Endothelial cell of umbilical vein (primary cell): ENCODE results near the gene CHD5. TPM values are rescaled to one million over a fixed set of nuclear protein-coding genes. Genes with fewer than 3 reads are reported as not detected.

ENCODE experiments used
- BruUV-seq: library from RNA; stranded (reverse); fragments of 400-500 nt; replicated peaks from 2 replicates; lab custom pipeline; 2021; lab: Mats Ljungman, UMichigan
- CTCF ChIA-PET: fragments of 300-600, 350-600 bp; sonication (Branson Sonifier 250); formaldehyde crosslinking; loops from one replicate; lab custom pipeline; 2021; ENCODE audit warnings: antibody characterized with exemption, inconsistent platforms; lab: Charles Lee
- POLR2A ChIA-PET: fragments of 300-600, 350-600 bp; sonication (Branson Sonifier 250); formaldehyde crosslinking; loops from one replicate; lab custom pipeline; 2021; ENCODE audit warnings: antibody characterized with exemption, inconsistent platforms; lab: Charles Lee
- DNase-seq: peaks from one replicate; pipeline ENCODE4 v3.0.0-alpha.2; 2011; ENCODE audit warnings: low read depth, low spot score
- FAIRE-seq: peaks from 2 replicates; lab custom pipeline; 2011; peaks lifted over from hg19 to GRCh38; lab: Jason Lieb, UNC
- H2AFZ ChIP-seq: 2 replicates; pipeline ENCODE4 v1.6.0; 2012; ENCODE audit warnings: low read depth, low read length, control low read depth, inconsistent platforms
- H3K27ac ChIP-seq: 2 replicates; pipeline ENCODE4 v1.5.1; 2011; ENCODE audit warnings: low read depth, mild to moderate bottlenecking, control low read depth, low read length, moderate library complexity; ENCODE audit not compliant: insufficient read depth
- H3K27me3 ChIP-seq, 2 experiments: 2 replicates each; pipeline versions ENCODE4 v1.6.0 to v1.6.1; 2011; ENCODE audit warnings: low read length in 2 of 2, mixed read lengths in 1 of 2; ENCODE audit not compliant: control insufficient read depth in 2 of 2, insufficient read depth in 2 of 2
- H3K36me3 ChIP-seq, 2 experiments: 2 replicates in 1 of 2; 3 replicates in 1 of 2; pipeline ENCODE4 v1.5.1; 2011; ENCODE audit warnings: low read length in 2 of 2, mild to moderate bottlenecking in 1 of 2, moderate library complexity in 1 of 2; ENCODE audit not compliant: control insufficient read depth in 2 of 2, insufficient read depth in 2 of 2; ENCODE audit errors: extremely low read depth in 1 of 2
- H3K4me1 ChIP-seq: 3 replicates; pipeline ENCODE4 v1.5.1; 2011; ENCODE audit warnings: mild to moderate bottlenecking, low read length; ENCODE audit not compliant: control insufficient read depth, insufficient read depth; ENCODE audit errors: extremely low read depth
- H3K4me2 ChIP-seq: 2 replicates; pipeline ENCODE4 v1.6.1; 2011; ENCODE audit warnings: low read length, control low read depth, mixed read lengths; ENCODE audit not compliant: insufficient read depth
- H3K4me3 ChIP-seq, 3 experiments: fragments of 200-600 bp in 1 of 3; sonication (generic), shearing (Covaris generic) in 1 of 3; replicated peaks in 1 of 3; 2 replicates each; pipeline ENCODE4 v1.5.1; 2011 to 2016; ENCODE audit warnings: control low read depth in 3 of 3, low read length in 3 of 3, mild to moderate bottlenecking in 2 of 3, inconsistent platforms in 1 of 3, low read depth in 1 of 3, moderate library complexity in 1 of 3; ENCODE audit not compliant: insufficient read depth in 1 of 3
- H3K79me2 ChIP-seq: 2 replicates; pipeline ENCODE4 v1.6.0; 2012; ENCODE audit warnings: low read length, inconsistent platforms; ENCODE audit not compliant: control insufficient read depth, insufficient read depth
- H3K9ac ChIP-seq: replicated peaks from 2 replicates; pipeline ENCODE3; 2011; ENCODE audit warnings: low read length, control low read depth; ENCODE audit not compliant: insufficient read depth; ENCODE audit errors: extremely low read depth
- H3K9me1 ChIP-seq: replicated peaks from 3 replicates; pipeline ENCODE4 v1.6.0; 2011; ENCODE audit warnings: mild to moderate bottlenecking, low read length; ENCODE audit not compliant: control insufficient read depth, insufficient read depth; ENCODE audit errors: extremely low read depth
- H3K9me3 ChIP-seq: replicated peaks from 2 replicates; pipeline ENCODE4 v1.5.1; 2012; ENCODE audit warnings: low read length, inconsistent platforms; ENCODE audit not compliant: control insufficient read depth, insufficient read depth
- H4K20me1 ChIP-seq: replicated peaks from 2 replicates; pipeline ENCODE3; 2011; ENCODE audit warnings: mild to moderate bottlenecking, low read length; ENCODE audit not compliant: control insufficient read depth, insufficient read depth; ENCODE audit errors: extremely low read depth
- CTCF ChIP-seq, 2 donors: IDR thresholded peaks; 1 replicate in 1 of 2; 2 replicates in 1 of 2; pipeline ENCODE4 v1.5.1; 2011; ENCODE audit warnings: low read length in 2 of 2, mild to moderate bottlenecking in 2 of 2, moderate library complexity in 2 of 2, control low read depth in 1 of 2, inconsistent platforms in 1 of 2, low read depth in 1 of 2; ENCODE audit not compliant: insufficient read depth in 1 of 2; ENCODE audit errors: extremely low read depth in 1 of 2
- EZH2 ChIP-seq: IDR thresholded peaks from 2 replicates; pipeline ENCODE4 v1.6.1; 2012; ENCODE audit warnings: borderline replicate concordance, low read depth, mild to moderate bottlenecking, moderate library complexity, low read length, inconsistent platforms; ENCODE audit not compliant: severe bottlenecking
- FOS ChIP-seq: IDR thresholded peaks from 2 replicates; pipeline ENCODE4 v1.6.1; 2011; ENCODE audit warnings: mild to moderate bottlenecking, low read length, moderate library complexity, borderline replicate concordance; ENCODE audit not compliant: insufficient read depth
- GATA2 ChIP-seq: IDR thresholded peaks from 2 replicates; pipeline ENCODE4 v1.7.0; 2011; ENCODE audit warnings: low read depth, mild to moderate bottlenecking, moderate library complexity, mixed read lengths, low read length; ENCODE audit not compliant: insufficient read length, insufficient read depth
- JUN ChIP-seq: IDR thresholded peaks from 2 replicates; pipeline ENCODE4 v1.6.1; 2011; ENCODE audit warnings: borderline replicate concordance, low read depth; ENCODE audit not compliant: insufficient read length, insufficient read depth
- MAX ChIP-seq: IDR thresholded peaks from 2 replicates; pipeline ENCODE4 v1.6.1; 2011; ENCODE audit not compliant: insufficient read depth, insufficient read length
- MYC ChIP-seq: IDR thresholded peaks from one replicate; pipeline ENCODE4 v1.6.1; 2011; ENCODE audit warnings: mild to moderate bottlenecking, low read depth, low read length
- POLR2A ChIP-seq: IDR thresholded peaks from 2 replicates; pipeline ENCODE4 v1.6.1; 2012; ENCODE audit warnings: low read depth, mild to moderate bottlenecking, control low read depth, low read length
- POLR2AphosphoS5 ChIP-seq: IDR thresholded peaks from 2 replicates; pipeline ENCODE4 v1.6.1; 2012; ENCODE audit warnings: low read depth, mild to moderate bottlenecking, control low read depth, low read length, moderate library complexity; ENCODE audit not compliant: insufficient read depth
- dilution Hi-C: fragments of 300-500 bp; cut with MboI; formaldehyde crosslinking; loops from one replicate; pipeline ENCODE4 v1.15.0; 2019; ENCODE audit warnings: low sequenced_read_pairs; ENCODE audit not compliant: extremely low pct_ligation_motif_present
- intact Hi-C: fragments of 100-400 bp; cut with micrococcal nuclease; formaldehyde crosslinking; loops from one replicate; pipeline ENCODE4 v1.10.0; 2022
- polyA plus RNA-seq, 4 experiments: library from polyadenylated mRNA; depleted of rRNA in 3 of 4; stranded (reverse) in 3 of 4; unstranded in 1 of 4; fragments of >200 nt; gene quantifications; 2 replicates each; pipeline versions ENCODE4 v1.2.1 to v1.2.3, GENCODE V29; 2011 to 2012; ENCODE audit warnings: missing spikeins in 1 of 4
- total RNA-seq: library from RNA; stranded (reverse); gene quantifications from 2 replicates; pipeline ENCODE4 v1.2.3, GENCODE V29; 2021

The CHD5 gene
- total and polyA plus RNA-seq, 2 donors (not counting 3 experiments of a cell fraction or from before 2014, with no cell fraction given), result 0.04 to 0.11 TPM

- no peaks in the 10 kb centered on the region for H3K9me1 ChIP-seq
- no peaks in the 10 kb centered on the region for H3K79me2 ChIP-seq
- intact Hi-C loops (loop anchor here (10.0 kb wide), 1 partner anchor 229 kb away; no protein-coding TSS in a partner anchor), dilution Hi-C loops (no loop called here)
- POLR2A ChIA-PET, result no interaction called here
- no peak overlapping the region for H3K4me2 ChIP-seq
- H2AFZ ChIP-seq, result no peak overlapping the region
- H3K9me3 ChIP-seq, result no peaks in the 10 kb centered on the region
- peaks cover 3% of the 10 kb centered on the region for H3K4me1 ChIP-seq
- no peak overlapping the region for H3K27ac ChIP-seq
- H3K9ac ChIP-seq, result no peak overlapping the region
- H4K20me1 ChIP-seq, result no peaks in the 10 kb centered on the region
- no peaks in the 10 kb centered on the region for H3K27me3 ChIP-seq
- H3K4me3 ChIP-seq, result no peak overlapping the region
- TF ChIP-seq EZH2, result no peak
- TF ChIP-seq POLR2A, result no peak
- TF ChIP-seq FOS, result no peak
- TF ChIP-seq MAX, result no peak
- no peak for TF ChIP-seq POLR2AphosphoS5
- TF ChIP-seq JUN, result no peak
- TF ChIP-seq CTCF (IDR thresholded peaks at IDR 0.05; ENCODE audit: extremely low read depth in 1 of 2, insufficient read depth in 1 of 2, low read depth in 1 of 2, low read length in 2 of 2), result no peak
- TF ChIP-seq GATA2, result no peak
- no peak for TF ChIP-seq MYC
- DNase-seq, result peak; percentile 45
- FAIRE-seq, result peak; percentile 65
- CTCF ChIA-PET, result interaction anchor here (0.8 to 1.1 kb wide), 4 partner anchors 11 to 131 kb away, joined by 3 read pairs; no protein-coding TSS in a partner anchor
- BruUV-seq, result no TSS peak
- H3K36me3 ChIP-seq, result no peaks in the 10 kb centered on the region
Measured at GRCh38 chr1:6116137-6116536, 64.0 kb downstream of the CHD5 start.
